ENCODE data around the gene AMD1.
"Not testable (repeated sequence)": the region's sequence is repeated elsewhere in the genome, so short reads cannot be mapped to it uniquely, and the experiment has no call there.

AMD1 gene

GRCh38 chr6:110878751-110879522, 4.4 kb downstream of the AMD1 start:
- DNase-seq: no peak

GRCh38 chr6:110880651-110881050, 6.1 kb downstream of the AMD1 start:
- no peak for DNase-seq

GRCh38 chr6:110881546-110882273, 7.1 kb downstream of the AMD1 start:
- DNase-seq: no peak

- no peak for DNase-seq
Measured at GRCh38 chr6:110882274-110882619, 7.7 kb downstream of the AMD1 start.

- DNase-seq: no peak
Measured at GRCh38 chr6:110882824-110883554, 8.4 kb downstream of the AMD1 start.

GRCh38 chr6:110884321-110884720, 9.7 kb downstream of the AMD1 start:
- no peak for DNase-seq

- no peak for DNase-seq
Measured at GRCh38 chr6:110885526-110885925, 10.9 kb downstream of the AMD1 start.

- no peak for DNase-seq
Measured at GRCh38 chr6:110886555-110887167, 12.1 kb downstream of the AMD1 start.

GRCh38 chr6:110890288-110890687, 15.7 kb downstream of the AMD1 start:
- DNase-seq: no peak

- no peak for DNase-seq
Measured at GRCh38 chr6:110895907-110896608, 21.5 kb downstream of the AMD1 start.

- DNase-seq: no peak
Measured at GRCh38 chr6:110897433-110897832, 22.8 kb downstream of the AMD1 start.

- DNase-seq: no peak
Measured at GRCh38 chr6:110898111-110898510, 23.5 kb downstream of the AMD1 start.

- DNase-seq: no peak
Measured at GRCh38 chr6:110900028-110900598, 25.5 kb downstream of the AMD1 start.

- DNase-seq: not testable (repeated sequence)
Measured at GRCh38 chr6:110901601-110902000, 27.0 kb downstream of the AMD1 start.

- no peak for DNase-seq
Measured at GRCh38 chr6:110902091-110902490, 27.5 kb downstream of the AMD1 start.

- not testable (repeated sequence) for DNase-seq
Measured at GRCh38 chr6:110906273-110906672, 31.7 kb downstream of the AMD1 start.

GRCh38 chr6:110930781-110931180, 56.2 kb downstream of the AMD1 start:
- DNase-seq: no peak

- no peak for DNase-seq
Measured at GRCh38 chr6:110933912-110934311, 59.3 kb downstream of the AMD1 start.

- no peak for DNase-seq
Measured at GRCh38 chr6:110934381-110934898, 59.9 kb downstream of the AMD1 start.

GRCh38 chr6:110935171-110935570, 60.6 kb downstream of the AMD1 start:
- no peak for DNase-seq

- DNase-seq: no peak
Measured at GRCh38 chr6:110938171-110938570, 63.6 kb downstream of the AMD1 start.
